Measurements from ENCODE around the gene NUBP2.

- TF ChIP-seq EZH2 (IDR thresholded peaks at IDR 0.05; ENCODE audit: low read depth, unreplicated experiment) (no peak), REST (IDR thresholded peaks at IDR 0.05; ENCODE audit: unreplicated experiment) (no peak), CTCF (conservative IDR thresholded peaks at IDR 0.05; ENCODE audit: low read depth in 2 of 2) (no peak), EZH2phosphoT487 (IDR thresholded peaks at IDR 0.05; ENCODE audit: unreplicated experiment) (no peak), STAT1 (IDR thresholded peaks at IDR 0.05; ENCODE audit: unreplicated experiment) (no peak), ZNF114 (CRISPR knock-in tag; IDR thresholded peaks at IDR 0.05) (no peak), NANOG (IDR thresholded peaks at IDR 0.05; ENCODE audit: borderline replicate concordance) (no peak), JUNB (IDR thresholded peaks at IDR 0.05; ENCODE audit: unreplicated experiment) (no peak)
Measured at GRCh38 chr16:1765826-1766225, 16.9 kb upstream of the NUBP2 start.
